GM12878 (cell line): ENCODE results near the gene DOLPP1. TPM values are rescaled to one million over a fixed set of nuclear protein-coding genes. Genes with fewer than 3 reads are reported as not detected.

ENCODE experiments used
- ATF2 ChIP-seq: IDR thresholded peaks from 2 replicates; pipeline ENCODE4 v1.6.1; 2012; ENCODE audit warnings: low read length, inconsistent platforms
- BRCA1 ChIP-seq: IDR thresholded peaks from 2 replicates; pipeline ENCODE4 v1.6.1; 2011; ENCODE audit warnings: low read depth, low read length, improper control_type of control experiment
- CREB1 ChIP-seq: IDR thresholded peaks from 2 replicates; pipeline ENCODE4 v1.6.1; 2012; ENCODE audit warnings: low read depth, mild to moderate bottlenecking, inconsistent platforms
- DPF2 ChIP-seq: fragments of 450-650 bp; IDR thresholded peaks from 2 replicates; pipeline ENCODE4 v1.6.1; 2017; ENCODE audit warnings: mild to moderate bottlenecking
- EED ChIP-seq: sonication (generic); IDR thresholded peaks from 2 replicates; pipeline ENCODE4 v1.6.1; 2016; ENCODE audit warnings: antibody characterized with exemption, low read depth
- EP300 ChIP-seq, 2 experiments: fragments of 150-350 bp in 1 of 2; IDR thresholded peaks; 2 replicates each; pipeline ENCODE4 v1.6.1; 2011 to 2012; ENCODE audit warnings: low read depth in 2 of 2, low read length in 2 of 2, borderline replicate concordance in 1 of 2, improper control_type of control experiment in 1 of 2, inconsistent platforms in 1 of 2; ENCODE audit not compliant: control insufficient read depth in 1 of 2
- EZH2 ChIP-seq: IDR thresholded peaks from 2 replicates; pipeline ENCODE4 v1.6.1; 2012; ENCODE audit warnings: low read depth, mild to moderate bottlenecking, control low read depth, inconsistent platforms, low read length, borderline replicate concordance; ENCODE audit not compliant: control insufficient read depth
- JUNB ChIP-seq: IDR thresholded peaks from 2 replicates; pipeline ENCODE4 v1.6.1; 2016; ENCODE audit warnings: antibody characterized with exemption, mild to moderate bottlenecking
- KAT2A ChIP-seq: conservative IDR thresholded peaks from 2 replicates; pipeline ENCODE4 v1.6.1; 2011; ENCODE audit warnings: low read depth, low read length; ENCODE audit not compliant: control insufficient read depth
- MTA2 ChIP-seq: fragments of 450-650 bp; IDR thresholded peaks from 2 replicates; pipeline ENCODE4 v1.6.1; 2016; ENCODE audit warnings: low read depth, mild to moderate bottlenecking, moderate library complexity
- MXI1 ChIP-seq: fragments of 150-350 bp; IDR thresholded peaks from 2 replicates; pipeline ENCODE4 v1.6.1; 2011; ENCODE audit warnings: low read depth, mild to moderate bottlenecking, inconsistent platforms, low read length, improper control_type of control experiment
- NFIC ChIP-seq: IDR thresholded peaks from 2 replicates; pipeline ENCODE4 v1.6.1; 2012; ENCODE audit warnings: low read depth, mild to moderate bottlenecking, inconsistent platforms, low read length, moderate library complexity
- PKNOX1 ChIP-seq: fragments of 450-650 bp; IDR thresholded peaks from 2 replicates; pipeline ENCODE4 v1.6.1; 2016; ENCODE audit warnings: mild to moderate bottlenecking
- POLR2AphosphoS5 ChIP-seq: IDR thresholded peaks from 2 replicates; pipeline ENCODE4 v1.6.1; 2011; ENCODE audit warnings: mild to moderate bottlenecking, low read length, inconsistent platforms
- RELB ChIP-seq: fragments of 450-650 bp; IDR thresholded peaks from 2 replicates; pipeline ENCODE4 v1.6.1; 2017; ENCODE audit warnings: low read depth, mild to moderate bottlenecking, moderate library complexity
- SKIL ChIP-seq: fragments of 450-650 bp; IDR thresholded peaks from 2 replicates; pipeline ENCODE4 v1.6.1; 2017; ENCODE audit warnings: mild to moderate bottlenecking, low read depth, inconsistent platforms; ENCODE audit not compliant: poor library complexity, severe bottlenecking
- SRF ChIP-seq, 2 experiments: IDR thresholded peaks; 2 replicates each; pipeline ENCODE4 v1.6.1; 2011; ENCODE audit warnings: low read depth in 2 of 2, low read length in 2 of 2, mild to moderate bottlenecking in 1 of 2, moderate library complexity in 1 of 2
- TARDBP ChIP-seq: IDR thresholded peaks from 2 replicates; pipeline ENCODE4 v1.6.1; 2016; ENCODE audit warnings: borderline replicate concordance
- ZNF217 ChIP-seq: fragments of 450-650 bp; IDR thresholded peaks from 2 replicates; pipeline ENCODE4 v1.6.1; 2017; ENCODE audit warnings: antibody characterized with exemption, mild to moderate bottlenecking
- ZNF592 ChIP-seq: fragments of 450-650 bp; IDR thresholded peaks from 2 replicates; pipeline ENCODE4 v1.6.1; 2017; ENCODE audit warnings: mild to moderate bottlenecking, moderate library complexity
- ZSCAN29 ChIP-seq: fragments of 450-650 bp; IDR thresholded peaks from 2 replicates; pipeline ENCODE4 v1.6.1; 2017; ENCODE audit warnings: mild to moderate bottlenecking, moderate library complexity
- polyA plus RNA-seq, 11 experiments: library from polyadenylated mRNA; depleted of rRNA in 4 of 11; unstranded in 6 of 11; stranded (reverse) in 5 of 11; fragments of >200 nt; fragmentation: Nextera tagmentation in 4 of 11; fragmentation: Illumina TruSeq in 1 of 11; extraction: Ambion mirVana in 4 of 11; extraction: Trizol in 1 of 11; gene quantifications; 1 replicate in 1 of 11; 2 replicates in 10 of 11; pipeline versions ENCODE4 v1.2.1 to v1.2.3, GENCODE V29; 2011 to 2016; ENCODE audit warnings: inconsistent platforms in 2 of 11, missing spikeins in 2 of 11, low read depth in 1 of 11
- total RNA-seq, 4 experiments: library from RNA; depleted of rRNA in 3 of 4; stranded (reverse); fragments of >200 nt in 3 of 4; fragmentation: Illumina TruSeq in 1 of 4; extraction: Trizol in 1 of 4; gene quantifications; 2 replicates each; pipeline versions ENCODE4 v1.2.1 to v1.2.3, GENCODE V29; 2013 to 2021

DOLPP1 gene
- total and polyA plus RNA-seq, 10 of the 15 experiments (the other 5 are each of a cell fraction or from before 2014, with no cell fraction given): 0.76 to 19.9 (median 13.4) TPM

- TF ChIP-seq ZNF217 (peak; percentile 58; the same call in 1 of the 2 replicates), ZSCAN29 (peak; percentile 13; the same call in 1 of the 2 replicates), ZNF592 (peak; percentile 65; the same call in 1 of the 2 replicates), EZH2 (no peak), JUNB (peak; percentile 97), DPF2 (peak; percentile 97), SRF (IDR thresholded peaks at IDR 0.05; ENCODE audit: low read depth in 2 of 2, low read length in 2 of 2) (peak in 1 of 2 experiments; percentile 66; a peak in 1 of 4 replicates), NFIC (peak; percentile 97), EED (peak; percentile 99), POLR2AphosphoS5 (peak; percentile 67), PKNOX1 (peak; percentile 78), TARDBP (no peak; the same call in 1 of the 2 replicates), SKIL (peak; percentile 91), MXI1 (peak; percentile 99), RELB (peak; percentile 94), MTA2 (peak; percentile 88), KAT2A (no peak), CREB1 (peak; percentile 68), ATF2 (peak; percentile 93), EP300 (IDR thresholded peaks at IDR 0.05; ENCODE audit: borderline replicate concordance in 1 of 2, control insufficient read depth in 1 of 2, low read depth in 2 of 2, low read length in 2 of 2) (peak; percentile 92 to 97), BRCA1 (no peak)
Measured at GRCh38 chr9:129139993-129140396, 59.1 kb downstream of the DOLPP1 start (continued).
